GM12878 (cell line): ENCODE data around the gene SARS1. TPM values are rescaled to one million over a fixed set of nuclear protein-coding genes. Genes with fewer than 3 reads are reported as not detected.

Experiments
- ATAC-seq: fragments of 200-7000 bp; cut with Tn5 transposase; 3 replicates; pipeline ENCODE4 v1.9.1; 2020; ENCODE audit warnings: mild to moderate bottlenecking, moderate library complexity
- BruUV-seq: library from RNA; stranded (reverse); fragments of 400-500 nt; replicated peaks from 2 replicates; lab custom pipeline; 2021; lab: Mats Ljungman, UMichigan
- CTCF ChIA-PET: fragments of 300-600 bp; sonication (Branson Sonifier 250); formaldehyde crosslinking; extraction: SDS; loops from one replicate; lab custom pipeline; 2021; ENCODE audit warnings: inconsistent platforms; lab: Yijun Ruan, JAX
- POLR2A ChIA-PET: fragments of 350-600 bp; formaldehyde crosslinking; extraction: SDS; loops from one replicate; lab custom pipeline; 2021; ENCODE audit warnings: inconsistent platforms; lab: Charles Lee
- RAD21 ChIA-PET: fragments of 300-600 bp; sonication (Branson Sonifier 250); formaldehyde crosslinking; loops from one replicate; lab custom pipeline; 2023; ENCODE audit warnings: antibody characterized with exemption; ENCODE audit not compliant: unreplicated experiment; lab: Charles Lee
- SMC1A ChIA-PET: fragments of 300-600 bp; sonication (Branson Sonifier 250); formaldehyde crosslinking; loops from one replicate; lab custom pipeline; 2023; ENCODE audit not compliant: unreplicated experiment, uncharacterized antibody; lab: Charles Lee
- DNase-seq: peaks from one replicate; pipeline ENCODE4 v3.0.0-alpha.2; 2011; ENCODE audit warnings: low read depth, low spot score
- FAIRE-seq: peaks from 3 replicates; lab custom pipeline; 2011; peaks lifted over from hg19 to GRCh38; lab: Jason Lieb, UNC
- H2AFZ ChIP-seq: 2 replicates; pipeline ENCODE4 v1.6.0; 2011; ENCODE audit warnings: low read depth, low read length, control low read depth; ENCODE audit not compliant: control insufficient read depth
- H3K27ac ChIP-seq: 2 replicates; pipeline ENCODE4 v1.5.1; 2011; ENCODE audit warnings: control low read depth; ENCODE audit not compliant: control insufficient read depth, insufficient read depth
- H3K27me3 ChIP-seq, 2 experiments: replicated peaks in 1 of 2; 2 replicates each; pipeline versions ENCODE4 v1.6.0 to v1.6.1; 2011; ENCODE audit warnings: low read length in 1 of 2; ENCODE audit not compliant: control insufficient read depth in 2 of 2, insufficient read depth in 2 of 2
- H3K36me3 ChIP-seq, 2 experiments: 2 replicates each; pipeline ENCODE4 v1.5.1; 2011; ENCODE audit warnings: low read length in 1 of 2; ENCODE audit not compliant: control insufficient read depth in 2 of 2, insufficient read depth in 2 of 2
- H3K4me1 ChIP-seq: 2 replicates; pipeline ENCODE4 v1.6.1; 2011; ENCODE audit warnings: mild to moderate bottlenecking, low read length, moderate library complexity, mixed read lengths; ENCODE audit not compliant: control insufficient read depth, insufficient read depth
- H3K4me2 ChIP-seq: 2 replicates; pipeline ENCODE4 v1.6.0; 2011; ENCODE audit warnings: control low read depth; ENCODE audit not compliant: control insufficient read depth, insufficient read depth
- H3K4me3 ChIP-seq: fragments of 200-600 bp; sonication (generic); 2 replicates; pipeline ENCODE4 v1.5.1; 2016
- H3K79me2 ChIP-seq: 2 replicates; pipeline ENCODE4 v1.6.0; 2011; ENCODE audit warnings: low read length; ENCODE audit not compliant: control insufficient read depth, insufficient read depth
- H3K9ac ChIP-seq: 2 replicates; pipeline ENCODE4 v1.8.0; 2011; ENCODE audit warnings: low read length, control low read depth, mixed read lengths; ENCODE audit not compliant: control insufficient read depth, insufficient read depth
- H3K9me3 ChIP-seq: replicated peaks from 3 replicates; pipeline ENCODE4 v1.5.1; 2011; ENCODE audit warnings: mild to moderate bottlenecking, low read length; ENCODE audit not compliant: control insufficient read depth, insufficient read depth
- H4K20me1 ChIP-seq: 2 replicates; pipeline ENCODE4 v1.6.0; 2011; ENCODE audit not compliant: control insufficient read depth, insufficient read depth
- BRCA1 ChIP-seq: IDR thresholded peaks from 2 replicates; pipeline ENCODE4 v1.6.1; 2011; ENCODE audit warnings: low read depth, low read length, improper control_type of control experiment
- PAX5 ChIP-seq: IDR thresholded peaks from 2 replicates; pipeline ENCODE4 v1.6.1; 2011; ENCODE audit warnings: low read depth, low read length, borderline replicate concordance
- POLR2AphosphoS2 ChIP-seq: IDR thresholded peaks from 2 replicates; pipeline ENCODE4 v1.6.1; 2011; ENCODE audit warnings: low read depth, mild to moderate bottlenecking, low read length, improper control_type of control experiment, moderate library complexity
- RBBP5 ChIP-seq: fragments of 200-600 bp; sonication (generic); conservative IDR thresholded peaks from 2 replicates; pipeline ENCODE4 v1.6.1; 2016
- TARDBP ChIP-seq: IDR thresholded peaks from 2 replicates; pipeline ENCODE4 v1.6.1; 2016; ENCODE audit warnings: borderline replicate concordance
- ZNF24 ChIP-seq: fragments of 450-650 bp; IDR thresholded peaks from 2 replicates; pipeline ENCODE4 v1.6.1; 2017; ENCODE audit warnings: antibody characterized with exemption, mild to moderate bottlenecking
- ZNF622 ChIP-seq: fragments of 450-650 bp; IDR thresholded peaks from 2 replicates; pipeline ENCODE4 v1.6.1; 2017; ENCODE audit warnings: mild to moderate bottlenecking, inconsistent platforms
- WGBS: methylation state at CpG from one replicate; pipeline ENCODE4 v1.1.6; 2016; ENCODE audit warnings: low lambda C conversion rate; ENCODE audit not compliant: insufficient replicate concordance, insufficient coverage; ENCODE audit errors: missing lambda C conversion rate; 5-methylcytosine and 5-hydroxymethylcytosine counted together
- in situ Hi-C: fragments of 300-500 bp; cut with MboI; formaldehyde crosslinking; loops from 9 replicates; pipeline ENCODE4 v1.14.3; 2018; ENCODE audit warnings: mixed read lengths
- intact Hi-C: fragments of 100-400 bp; cut with micrococcal nuclease; formaldehyde crosslinking; loops from one replicate; pipeline ENCODE4 v1.14.2; 2022; ENCODE audit not compliant: unreplicated experiment
- polyA plus RNA-seq, 11 experiments: library from polyadenylated mRNA; depleted of rRNA in 4 of 11; unstranded in 6 of 11; stranded (reverse) in 5 of 11; fragments of >200 nt; fragmentation: Nextera tagmentation in 4 of 11; fragmentation: Illumina TruSeq in 1 of 11; extraction: Ambion mirVana in 4 of 11; extraction: Trizol in 1 of 11; gene quantifications; 1 replicate in 1 of 11; 2 replicates in 10 of 11; pipeline versions ENCODE4 v1.2.1 to v1.2.3, GENCODE V29; 2011 to 2016; ENCODE audit warnings: inconsistent platforms in 2 of 11, missing spikeins in 2 of 11, low read depth in 1 of 11
- total RNA-seq, 4 experiments: library from RNA; depleted of rRNA in 3 of 4; stranded (reverse); fragments of >200 nt in 3 of 4; fragmentation: Illumina TruSeq in 1 of 4; extraction: Trizol in 1 of 4; gene quantifications; 2 replicates each; pipeline versions ENCODE4 v1.2.1 to v1.2.3, GENCODE V29; 2013 to 2021
- TF ChIP-seq, protein P1 (sequence below): fragments of 450-650 bp; formaldehyde crosslinking; IDR thresholded peaks from 2 replicates; pipeline ENCODE4 v1.4.0; 2020; ENCODE audit warnings: mild to moderate bottlenecking, moderate library complexity
- TF ChIP-seq, protein P2 (sequence below): IDR thresholded peaks from 2 replicates; pipeline ENCODE4 v1.6.1; 2012; ENCODE audit warnings: low read depth, low read length, improper control_type of control experiment
- TF ChIP-seq, protein P3 (sequence below): fragments of 450-650 bp; conservative IDR thresholded peaks from 2 replicates; pipeline ENCODE4 v1.6.1; 2017; ENCODE audit warnings: mild to moderate bottlenecking, moderate library complexity

The SARS1 gene
- total and polyA plus RNA-seq, 10 of the 15 experiments (the other 5 are each of a cell fraction or from before 2014, with no cell fraction given), result 103 to 202 (median 138) TPM

DNA sequence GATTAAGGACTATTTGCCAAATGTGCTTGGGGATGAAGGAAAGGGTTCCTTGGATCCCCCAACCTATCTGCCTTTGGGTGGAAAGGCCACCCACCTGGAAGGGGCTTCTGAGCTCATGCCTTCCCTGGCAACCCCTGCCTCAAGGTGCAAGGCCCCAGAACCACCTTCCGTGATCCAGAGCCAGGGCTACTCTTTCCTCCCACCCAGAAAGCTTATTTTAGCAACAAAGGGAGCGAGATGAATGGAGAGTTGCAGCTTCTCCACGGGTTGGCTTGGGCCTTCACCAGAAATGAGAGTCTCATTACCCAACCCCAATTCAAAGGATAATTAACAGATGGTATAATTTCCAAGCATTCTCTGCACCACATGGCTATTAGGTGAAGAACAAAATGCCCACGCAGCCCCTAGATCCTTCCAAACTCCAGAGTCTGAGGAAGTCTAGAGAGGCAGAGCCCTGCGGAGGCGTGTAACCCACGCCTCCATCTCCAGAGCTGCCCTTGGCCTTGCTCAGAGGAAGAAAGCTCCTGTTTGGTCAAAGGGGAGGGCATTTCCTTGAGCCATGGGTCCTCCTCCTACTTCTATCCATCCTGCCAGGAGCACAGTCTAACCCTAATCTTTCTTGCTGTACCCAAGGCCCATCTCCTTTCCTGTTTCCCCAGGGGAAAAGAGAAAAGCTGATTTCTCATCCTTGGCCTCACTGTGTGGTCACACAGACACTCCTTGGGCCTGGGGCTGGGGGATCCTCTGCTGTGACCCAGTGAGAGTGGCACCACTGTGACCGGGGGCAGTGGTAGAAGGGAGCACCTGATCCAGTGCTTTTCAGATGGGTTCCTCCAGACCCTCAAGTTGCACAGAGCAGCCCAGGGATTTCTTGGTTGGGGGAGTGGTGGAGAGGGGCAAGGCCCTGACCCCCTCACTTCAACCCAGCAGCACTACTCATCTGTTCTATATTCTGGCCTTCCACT, 34.0 kb downstream of the SARS1 start:
- Histone ChIP-seq H3K27me3 (peaks cover 2 to 4% of the 10 kb centered on the region in 2 experiments; a peak in 3 of 4 replicates), H3K36me3 (no peaks in the 10 kb centered on the region), H4K20me1 (no peaks in the 10 kb centered on the region), H3K4me2 (no peak overlapping the region), H3K9me3 (no peaks in the 10 kb centered on the region), H3K4me3 (no peak overlapping the region), H3K79me2 (no peaks in the 10 kb centered on the region), H3K27ac (no peak overlapping the region), H3K9ac (no peak overlapping the region), H3K4me1 (no peaks in the 10 kb centered on the region), H2AFZ (no peak overlapping the region)
- ChIA-PET RAD21 (no interaction called here), SMC1A (no interaction called here), CTCF (interaction anchor here (1.5 kb wide), 1 partner anchor 10 kb away, joined by 3 read pairs; no protein-coding TSS in a partner anchor), POLR2A (no interaction called here)
- in situ Hi-C loops (no loop called here), intact Hi-C loops (no loop called here)
- WGBS, result 21% methylated on average over 8 of the region's 8 CpGs
- no peak for DNase-seq
- no peak for ATAC-seq
- no peak for FAIRE-seq
- TF ChIP-seq TARDBP, result no peak
- TF ChIP-seq RBBP5, result no peak
- TF ChIP-seq POLR2AphosphoS2, result no peak
- TF ChIP-seq PAX5, result no peak
- BruUV-seq, result no TSS peak

DNA sequence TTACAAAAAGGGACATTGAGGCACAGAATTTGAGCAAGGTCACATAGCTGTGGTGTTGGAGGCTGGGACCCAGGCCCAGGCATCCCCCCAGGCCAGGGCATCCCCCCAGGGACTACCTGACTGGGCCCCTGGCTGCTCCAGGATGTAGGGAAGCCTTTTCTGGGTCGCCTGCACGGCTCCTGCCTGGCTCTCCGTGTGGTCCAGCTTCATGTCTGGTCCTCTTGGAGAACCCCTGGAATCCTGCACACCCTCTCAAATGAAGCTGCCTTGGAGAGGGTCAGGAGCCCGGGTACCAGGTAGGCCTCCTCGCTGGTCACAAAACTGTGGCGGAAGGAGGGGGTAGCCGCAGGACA, 34.7 kb downstream of the SARS1 start:
- RAD21 ChIA-PET, result no interaction called here
- Histone ChIP-seq H3K27me3 (peaks cover 2 to 4% of the 10 kb centered on the region in 2 experiments; a peak in 3 of 4 replicates), H3K79me2 (no peaks in the 10 kb centered on the region), H3K4me2 (no peak overlapping the region), H3K9me3 (no peaks in the 10 kb centered on the region), H3K27ac (no peak overlapping the region), H4K20me1 (no peaks in the 10 kb centered on the region), H3K36me3 (no peaks in the 10 kb centered on the region), H3K4me3 (no peak overlapping the region), H2AFZ (no peak overlapping the region), H3K9ac (no peak overlapping the region), H3K4me1 (no peaks in the 10 kb centered on the region)
- FAIRE-seq (no peak), ATAC-seq (no peak), DNase-seq (no peak)
- CTCF ChIA-PET, result interaction anchor here (1.5 kb wide), 1 partner anchor 9 kb away, joined by 3 read pairs; no protein-coding TSS in a partner anchor
- SMC1A ChIA-PET, result no interaction called here
- WGBS, result 94% methylated on average over 7 of the region's 7 CpGs
- in situ Hi-C loops (no loop called here), intact Hi-C loops (no loop called here)
- POLR2A ChIA-PET, result no interaction called here
- BruUV-seq, result no TSS peak
- TF ChIP-seq ZNF622 (no peak), ZNF24 (no peak), BRCA1 (no peak)
- TF ChIP-seq, protein P1, sequence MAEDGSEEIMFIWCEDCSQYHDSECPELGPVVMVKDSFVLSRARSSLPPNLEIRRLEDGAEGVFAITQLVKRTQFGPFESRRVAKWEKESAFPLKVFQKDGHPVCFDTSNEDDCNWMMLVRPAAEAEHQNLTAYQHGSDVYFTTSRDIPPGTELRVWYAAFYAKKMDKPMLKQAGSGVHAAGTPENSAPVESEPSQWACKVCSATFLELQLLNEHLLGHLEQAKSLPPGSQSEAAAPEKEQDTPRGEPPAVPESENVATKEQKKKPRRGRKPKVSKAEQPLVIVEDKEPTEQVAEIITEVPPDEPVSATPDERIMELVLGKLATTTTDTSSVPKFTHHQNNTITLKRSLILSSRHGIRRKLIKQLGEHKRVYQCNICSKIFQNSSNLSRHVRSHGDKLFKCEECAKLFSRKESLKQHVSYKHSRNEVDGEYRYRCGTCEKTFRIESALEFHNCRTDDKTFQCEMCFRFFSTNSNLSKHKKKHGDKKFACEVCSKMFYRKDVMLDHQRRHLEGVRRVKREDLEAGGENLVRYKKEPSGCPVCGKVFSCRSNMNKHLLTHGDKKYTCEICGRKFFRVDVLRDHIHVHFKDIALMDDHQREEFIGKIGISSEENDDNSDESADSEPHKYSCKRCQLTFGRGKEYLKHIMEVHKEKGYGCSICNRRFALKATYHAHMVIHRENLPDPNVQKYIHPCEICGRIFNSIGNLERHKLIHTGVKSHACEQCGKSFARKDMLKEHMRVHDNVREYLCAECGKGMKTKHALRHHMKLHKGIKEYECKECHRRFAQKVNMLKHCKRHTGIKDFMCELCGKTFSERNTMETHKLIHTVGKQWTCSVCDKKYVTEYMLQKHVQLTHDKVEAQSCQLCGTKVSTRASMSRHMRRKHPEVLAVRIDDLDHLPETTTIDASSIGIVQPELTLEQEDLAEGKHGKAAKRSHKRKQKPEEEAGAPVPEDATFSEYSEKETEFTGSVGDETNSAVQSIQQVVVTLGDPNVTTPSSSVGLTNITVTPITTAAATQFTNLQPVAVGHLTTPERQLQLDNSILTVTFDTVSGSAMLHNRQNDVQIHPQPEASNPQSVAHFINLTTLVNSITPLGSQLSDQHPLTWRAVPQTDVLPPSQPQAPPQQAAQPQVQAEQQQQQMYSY (CRISPR knock-in tag), result no peak
- TF ChIP-seq, protein P2, sequence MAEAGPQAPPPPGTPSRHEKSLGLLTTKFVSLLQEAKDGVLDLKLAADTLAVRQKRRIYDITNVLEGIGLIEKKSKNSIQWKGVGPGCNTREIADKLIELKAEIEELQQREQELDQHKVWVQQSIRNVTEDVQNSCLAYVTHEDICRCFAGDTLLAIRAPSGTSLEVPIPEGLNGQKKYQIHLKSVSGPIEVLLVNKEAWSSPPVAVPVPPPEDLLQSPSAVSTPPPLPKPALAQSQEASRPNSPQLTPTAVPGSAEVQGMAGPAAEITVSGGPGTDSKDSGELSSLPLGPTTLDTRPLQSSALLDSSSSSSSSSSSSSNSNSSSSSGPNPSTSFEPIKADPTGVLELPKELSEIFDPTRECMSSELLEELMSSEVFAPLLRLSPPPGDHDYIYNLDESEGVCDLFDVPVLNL, result no peak
- TF ChIP-seq, protein P3, sequence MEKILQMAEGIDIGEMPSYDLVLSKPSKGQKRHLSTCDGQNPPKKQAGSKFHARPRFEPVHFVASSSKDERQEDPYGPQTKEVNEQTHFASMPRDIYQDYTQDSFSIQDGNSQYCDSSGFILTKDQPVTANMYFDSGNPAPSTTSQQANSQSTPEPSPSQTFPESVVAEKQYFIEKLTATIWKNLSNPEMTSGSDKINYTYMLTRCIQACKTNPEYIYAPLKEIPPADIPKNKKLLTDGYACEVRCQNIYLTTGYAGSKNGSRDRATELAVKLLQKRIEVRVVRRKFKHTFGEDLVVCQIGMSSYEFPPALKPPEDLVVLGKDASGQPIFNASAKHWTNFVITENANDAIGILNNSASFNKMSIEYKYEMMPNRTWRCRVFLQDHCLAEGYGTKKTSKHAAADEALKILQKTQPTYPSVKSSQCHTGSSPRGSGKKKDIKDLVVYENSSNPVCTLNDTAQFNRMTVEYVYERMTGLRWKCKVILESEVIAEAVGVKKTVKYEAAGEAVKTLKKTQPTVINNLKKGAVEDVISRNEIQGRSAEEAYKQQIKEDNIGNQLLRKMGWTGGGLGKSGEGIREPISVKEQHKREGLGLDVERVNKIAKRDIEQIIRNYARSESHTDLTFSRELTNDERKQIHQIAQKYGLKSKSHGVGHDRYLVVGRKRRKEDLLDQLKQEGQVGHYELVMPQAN, result no peak
